Measurements from ENCODE around the gene TMPRSS9.

DNA sequence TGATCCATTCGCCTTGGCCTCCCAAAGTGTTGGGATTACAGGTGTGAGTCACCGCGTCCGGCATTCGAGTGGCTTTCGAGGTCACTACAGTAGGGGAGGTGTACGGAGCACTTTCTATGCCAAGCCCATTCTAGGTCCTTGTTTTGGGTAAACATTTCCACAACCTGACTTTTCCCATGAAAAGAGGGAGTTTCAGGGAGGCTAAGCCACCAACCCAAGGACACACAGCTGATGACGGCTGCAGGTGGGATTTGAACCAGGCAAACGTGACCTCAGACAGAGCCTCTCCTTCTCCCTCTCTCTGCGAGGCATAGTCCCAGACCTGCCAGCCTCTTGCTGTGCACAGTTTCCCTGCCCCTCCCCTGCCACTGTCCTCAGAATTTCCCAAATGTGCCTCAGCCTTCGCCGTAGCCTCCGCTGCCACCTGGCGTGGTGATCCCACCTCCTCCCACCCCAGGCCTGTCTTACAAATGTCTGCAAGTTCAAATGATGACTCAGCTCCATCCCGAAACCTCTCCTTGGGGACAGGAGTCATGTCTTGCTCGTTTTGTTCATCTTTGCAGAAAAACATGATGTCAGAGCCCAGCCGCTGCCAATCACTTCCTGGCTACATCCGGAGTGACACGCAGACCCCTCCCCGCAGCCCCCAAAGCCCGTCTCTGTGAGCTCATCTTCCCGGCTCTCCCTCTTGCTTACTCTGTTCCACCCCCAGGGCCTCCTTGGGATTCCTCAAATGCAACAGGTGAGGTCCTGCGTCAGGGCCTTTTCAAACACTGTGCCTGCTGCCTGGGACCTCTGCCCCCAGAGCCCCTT is 109.2 kb downstream of the TMPRSS9 start:
- no peak for TF ChIP-seq CTCF (IDR thresholded peaks at IDR 0.05)
- TF ChIP-seq POLR2A (IDR thresholded peaks at IDR 0.05) = no peak
- no peak for TF ChIP-seq EP300 (IDR thresholded peaks at IDR 0.05)
